Breast epithelium (tissue), 3 donors: ENCODE results near the gene FCGR2B.

ENCODE experiments used
- POLR2AphosphoS5 ChIP-seq, 3 donors: sonication (generic); formaldehyde crosslinking; IDR thresholded peaks; one replicate each; pipeline ENCODE4 v1.6.1; 2017; ENCODE audit warnings: antibody characterized with exemption in 3 of 3
- TF ChIP-seq, protein P1 (sequence below), 3 donors: fragments of 450-650 bp; IDR thresholded peaks; one replicate each; pipeline ENCODE4 v1.5.1; 2016 to 2017; ENCODE audit warnings: antibody characterized with exemption in 3 of 3, mild to moderate bottlenecking in 3 of 3, moderate library complexity in 3 of 3

DNA sequence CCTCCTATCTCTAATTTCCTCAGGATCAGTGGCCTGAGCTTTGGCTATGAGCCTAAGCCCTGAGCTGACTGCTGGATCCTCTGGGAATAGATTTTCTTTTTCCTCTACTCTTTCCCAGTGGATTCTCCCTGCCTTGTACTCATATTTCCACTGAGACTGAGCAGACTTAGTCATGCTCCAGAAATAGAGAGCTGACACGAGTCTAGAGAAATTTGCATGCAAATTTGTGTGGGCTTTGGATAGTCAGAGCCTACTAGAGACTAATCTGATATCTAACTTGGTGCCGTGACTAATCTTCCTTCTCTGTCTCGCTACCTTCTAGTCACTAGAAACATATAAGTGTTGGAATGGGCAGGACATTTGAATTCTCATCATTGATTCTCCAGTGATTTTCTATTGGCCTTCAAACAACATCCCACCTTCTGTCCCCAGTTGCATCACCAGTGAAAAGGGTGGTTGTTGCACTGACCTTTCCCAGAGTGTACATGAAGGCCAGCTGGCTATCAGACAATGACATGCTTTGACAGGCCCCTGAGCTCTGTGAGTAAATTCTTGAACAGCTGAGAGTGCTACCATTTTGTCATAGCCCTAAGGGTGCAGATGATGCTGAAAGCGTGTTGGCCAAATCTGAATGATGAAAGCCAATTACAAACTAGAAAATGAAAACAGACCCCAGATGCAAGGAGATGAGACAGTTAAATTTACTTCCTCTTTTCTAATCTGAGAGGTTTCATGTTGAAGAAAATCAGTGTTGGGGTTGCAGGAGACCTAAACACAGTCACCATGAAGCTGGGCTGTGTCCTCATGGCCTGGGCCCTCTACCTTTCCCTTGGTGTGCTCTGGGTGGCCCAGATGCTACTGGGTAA is 43.8 kb downstream of the FCGR2B start, which contains the start of gene FCRLA:
- TF ChIP-seq POLR2AphosphoS5 (IDR thresholded peaks at IDR 0.05), result no peak
- TF ChIP-seq, protein P1, sequence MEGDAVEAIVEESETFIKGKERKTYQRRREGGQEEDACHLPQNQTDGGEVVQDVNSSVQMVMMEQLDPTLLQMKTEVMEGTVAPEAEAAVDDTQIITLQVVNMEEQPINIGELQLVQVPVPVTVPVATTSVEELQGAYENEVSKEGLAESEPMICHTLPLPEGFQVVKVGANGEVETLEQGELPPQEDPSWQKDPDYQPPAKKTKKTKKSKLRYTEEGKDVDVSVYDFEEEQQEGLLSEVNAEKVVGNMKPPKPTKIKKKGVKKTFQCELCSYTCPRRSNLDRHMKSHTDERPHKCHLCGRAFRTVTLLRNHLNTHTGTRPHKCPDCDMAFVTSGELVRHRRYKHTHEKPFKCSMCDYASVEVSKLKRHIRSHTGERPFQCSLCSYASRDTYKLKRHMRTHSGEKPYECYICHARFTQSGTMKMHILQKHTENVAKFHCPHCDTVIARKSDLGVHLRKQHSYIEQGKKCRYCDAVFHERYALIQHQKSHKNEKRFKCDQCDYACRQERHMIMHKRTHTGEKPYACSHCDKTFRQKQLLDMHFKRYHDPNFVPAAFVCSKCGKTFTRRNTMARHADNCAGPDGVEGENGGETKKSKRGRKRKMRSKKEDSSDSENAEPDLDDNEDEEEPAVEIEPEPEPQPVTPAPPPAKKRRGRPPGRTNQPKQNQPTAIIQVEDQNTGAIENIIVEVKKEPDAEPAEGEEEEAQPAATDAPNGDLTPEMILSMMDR (IDR thresholded peaks at IDR 0.05), result no peak
